HCT116 (cell line): ENCODE measurements around the gene ZNF552. TPM values are rescaled to one million over a fixed set of nuclear protein-coding genes. Genes with fewer than 3 reads are reported as not detected.

Experiments used
- ATAC-seq: fragments of 200-7000 bp; cut with Tn5 transposase; 2 replicates; pipeline ENCODE4 v1.9.1; 2020; ENCODE audit warnings: mild to moderate bottlenecking, moderate library complexity
- BruUV-seq: library from RNA; stranded (reverse); fragments of 400-500 nt; replicated peaks from 2 replicates; lab custom pipeline; 2021; lab: Mats Ljungman, UMichigan
- CTCF ChIA-PET: fragments of 300-600 bp; sonication (Branson Sonifier 250); formaldehyde crosslinking; loops from one replicate; lab custom pipeline; 2021; ENCODE audit warnings: antibody characterized with exemption; lab: Charles Lee
- POLR2A ChIA-PET: fragments of 300-600, 350-600 bp; sonication (Branson Sonifier 250); formaldehyde crosslinking; loops from one replicate; lab custom pipeline; 2021; ENCODE audit warnings: antibody characterized with exemption; lab: Charles Lee
- RAD21 ChIA-PET, 2 experiments: fragments of 300-600 bp; sonication (Branson Sonifier 250); formaldehyde crosslinking; loops; one replicate each; lab custom pipeline; 2023; ENCODE audit warnings: low total read pairs in 2 of 2; ENCODE audit not compliant: uncharacterized antibody in 2 of 2, unreplicated experiment in 2 of 2, low non-redundant PET in 1 of 2; lab: Charles Lee
- DNase-seq: peaks from one replicate; pipeline ENCODE4 v3.0.0-alpha.2; 2010; ENCODE audit warnings: low read depth, low spot score
- H2AFZ ChIP-seq: fragments of 200-600 bp; shearing (Covaris generic), sonication (generic); 2 replicates; pipeline ENCODE4 v1.6.1; 2017; ENCODE audit warnings: low read depth, mixed run types, mixed read lengths, antibody characterized with exemption, low read length; ENCODE audit not compliant: poor library complexity, severe bottlenecking
- H3K27ac ChIP-seq: 2 replicates; pipeline ENCODE4 v1.5.1; 2012; ENCODE audit warnings: low read depth, low read length
- H3K27me3 ChIP-seq: fragments of 200-600 bp; sonication (generic); 2 replicates; pipeline ENCODE4 v1.6.1; 2016; ENCODE audit warnings: mixed run types, low read length, mixed read lengths; ENCODE audit not compliant: insufficient read depth
- H3K36me3 ChIP-seq, 2 experiments: fragments of 200-500 bp in 1 of 2; fragments of 200-600 bp in 1 of 2; sonication (Bioruptor generic) in 1 of 2; sonication (generic) in 1 of 2; 2 replicates each; pipeline versions ENCODE4 v1.5.1 to v1.6.1; 2014 to 2016; ENCODE audit warnings: low read length in 2 of 2, inconsistent platforms in 1 of 2, mixed read lengths in 1 of 2, mixed run types in 1 of 2; ENCODE audit not compliant: insufficient read depth in 2 of 2, control insufficient read depth in 1 of 2
- H3K4me1 ChIP-seq, 2 experiments: fragments of 200-600 bp in 1 of 2; sonication (generic) in 1 of 2; 2 replicates each; pipeline versions ENCODE4 v1.5.1 to v1.6.1; 2012 to 2017; ENCODE audit warnings: low read length in 2 of 2, inconsistent platforms in 1 of 2, mild to moderate bottlenecking in 1 of 2, mixed read lengths in 1 of 2, mixed run types in 1 of 2, moderate library complexity in 1 of 2; ENCODE audit not compliant: insufficient read depth in 2 of 2, control insufficient read depth in 1 of 2
- H3K4me2 ChIP-seq: fragments of 200-600 bp; sonication (generic); 2 replicates; pipeline ENCODE4 v1.6.1; 2017; ENCODE audit warnings: mixed run types, low read length, mixed read lengths
- H3K4me3 ChIP-seq, 2 experiments: fragments of 200-600 bp in 1 of 2; sonication (generic) in 1 of 2; replicated peaks in 1 of 2; 2 replicates each; pipeline ENCODE4 v1.5.1; 2011 to 2016; ENCODE audit warnings: low read length in 2 of 2, control low read depth in 1 of 2, low read depth in 1 of 2, mild to moderate bottlenecking in 1 of 2, mixed read lengths in 1 of 2, mixed run types in 1 of 2
- H3K79me2 ChIP-seq: fragments of 200-600 bp; sonication (generic); 2 replicates; pipeline ENCODE4 v1.6.1; 2017; ENCODE audit warnings: mild to moderate bottlenecking, mixed run types, low read length, moderate library complexity, mixed read lengths; ENCODE audit not compliant: insufficient read depth
- H3K9ac ChIP-seq: fragments of 200-600 bp; sonication (generic); 2 replicates; pipeline ENCODE4 v1.6.1; 2016; ENCODE audit warnings: low read length, mixed read lengths
- H3K9me2 ChIP-seq: fragments of 200-600 bp; sonication (generic), shearing (Covaris generic); 2 replicates; pipeline ENCODE4 v1.6.1; 2017; ENCODE audit warnings: mixed run types, mild to moderate bottlenecking, moderate library complexity; ENCODE audit not compliant: insufficient read depth
- H3K9me3 ChIP-seq, 2 experiments: fragments of 200-500 bp in 1 of 2; fragments of 200-600 bp in 1 of 2; sonication (Bioruptor generic) in 1 of 2; sonication (generic) in 1 of 2; 2 replicates each; pipeline ENCODE4 v1.6.1; 2014 to 2017; ENCODE audit warnings: low read length in 2 of 2, mixed read lengths in 2 of 2, inconsistent platforms in 1 of 2, low read depth in 1 of 2, mild to moderate bottlenecking in 1 of 2, mixed run types in 1 of 2, moderate library complexity in 1 of 2; ENCODE audit not compliant: control insufficient read depth in 1 of 2, insufficient read depth in 1 of 2
- H4K20me1 ChIP-seq: fragments of 200-600 bp; sonication (generic), shearing (Covaris generic); 2 replicates; pipeline ENCODE4 v1.6.1; 2017; ENCODE audit warnings: mixed run types, mild to moderate bottlenecking, moderate library complexity; ENCODE audit not compliant: insufficient read depth
- CBX3 ChIP-seq: IDR thresholded peaks from 2 replicates; pipeline ENCODE4 v1.6.1; 2012; ENCODE audit warnings: low read depth
- CEBPB ChIP-seq: IDR thresholded peaks from 2 replicates; pipeline ENCODE4 v1.6.1; 2012; ENCODE audit warnings: low read depth
- EGR1 ChIP-seq: IDR thresholded peaks from 2 replicates; pipeline ENCODE4 v1.6.1; 2012; ENCODE audit warnings: low read depth
- ELF1 ChIP-seq: IDR thresholded peaks from 2 replicates; pipeline ENCODE4 v1.6.1; 2012; ENCODE audit warnings: low read depth, borderline replicate concordance
- EZH2 ChIP-seq: fragments of 200-600 bp; sonication (generic); IDR thresholded peaks from 2 replicates; pipeline ENCODE4 v1.6.1; 2017; ENCODE audit warnings: antibody characterized with exemption, mixed run types
- EZH2phosphoT487 ChIP-seq: fragments of 200-600 bp; IDR thresholded peaks from 2 replicates; pipeline ENCODE4 v1.6.1; 2018; ENCODE audit warnings: antibody characterized with exemption, borderline replicate concordance
- FOSL1 ChIP-seq: IDR thresholded peaks from 2 replicates; pipeline ENCODE4 v1.6.1; 2012; ENCODE audit warnings: low read depth
- JUND ChIP-seq: IDR thresholded peaks from 2 replicates; pipeline ENCODE4 v1.6.1; 2012
- POLR2A ChIP-seq: IDR thresholded peaks from 2 replicates; pipeline ENCODE4 v1.7.0; 2011; ENCODE audit warnings: borderline replicate concordance; ENCODE audit not compliant: insufficient read depth, insufficient read length; ENCODE audit errors: extremely low read depth
- SP1 ChIP-seq: IDR thresholded peaks from 2 replicates; pipeline ENCODE4 v1.6.1; 2012; ENCODE audit warnings: low read depth
- SRF ChIP-seq: IDR thresholded peaks from 2 replicates; pipeline ENCODE4 v1.6.1; 2012; ENCODE audit warnings: low read depth
- TCF7L2 ChIP-seq: IDR thresholded peaks from 2 replicates; pipeline ENCODE4 v1.7.0; 2011; ENCODE audit warnings: borderline replicate concordance, inconsistent platforms; ENCODE audit not compliant: insufficient read depth, insufficient read length; ENCODE audit errors: extremely low read depth
- YY1 ChIP-seq: IDR thresholded peaks from 2 replicates; pipeline ENCODE4 v1.6.1; 2011; ENCODE audit warnings: low read length, low read depth, moderate library complexity, mild to moderate bottlenecking; ENCODE audit not compliant: insufficient replicate concordance; ENCODE audit errors: extremely low read depth
- ZFX ChIP-seq: fragments of 450-650 bp; IDR thresholded peaks from 2 replicates; pipeline ENCODE4 v1.6.1; 2017
- ZNF274 ChIP-seq: fragments of 200-500 bp; sonication (Bioruptor generic); IDR thresholded peaks from 2 replicates; pipeline ENCODE4 v1.6.1; 2014; ENCODE audit warnings: mild to moderate bottlenecking, low read depth, low read length, inconsistent platforms
- intact Hi-C: fragments of 100-400 bp; cut with micrococcal nuclease; formaldehyde crosslinking; loops from 2 replicates; pipeline ENCODE4 v1.10.0; 2022
- total RNA-seq: library from RNA; stranded (reverse); gene quantifications from one replicate; pipeline ENCODE4 v1.2.1, GENCODE V29; 2021; ENCODE audit not compliant: unreplicated experiment
- TF ChIP-seq, protein P1 (sequence below): IDR thresholded peaks from 2 replicates; pipeline ENCODE4 v1.6.1; 2012
- TF ChIP-seq, protein P2 (sequence below), 3 experiments: fragments of 200-600 bp in 1 of 3; sonication (generic) in 1 of 3; IDR thresholded peaks in 2 of 3; conservative IDR thresholded peaks in 1 of 3; 2 replicates each; pipeline ENCODE4 v1.5.1; 2012 to 2017; ENCODE audit warnings: low read depth in 2 of 3, low read length in 2 of 3, antibody characterized with exemption in 1 of 3, borderline replicate concordance in 1 of 3, control low read depth in 1 of 3, mild to moderate bottlenecking in 1 of 3, mixed read lengths in 1 of 3, mixed run types in 1 of 3, moderate library complexity in 1 of 3; ENCODE audit not compliant: insufficient read depth in 1 of 3

ZNF552 gene
- total RNA-seq, 1 experiment from 2014 or later = 7.1 TPM

DNA sequence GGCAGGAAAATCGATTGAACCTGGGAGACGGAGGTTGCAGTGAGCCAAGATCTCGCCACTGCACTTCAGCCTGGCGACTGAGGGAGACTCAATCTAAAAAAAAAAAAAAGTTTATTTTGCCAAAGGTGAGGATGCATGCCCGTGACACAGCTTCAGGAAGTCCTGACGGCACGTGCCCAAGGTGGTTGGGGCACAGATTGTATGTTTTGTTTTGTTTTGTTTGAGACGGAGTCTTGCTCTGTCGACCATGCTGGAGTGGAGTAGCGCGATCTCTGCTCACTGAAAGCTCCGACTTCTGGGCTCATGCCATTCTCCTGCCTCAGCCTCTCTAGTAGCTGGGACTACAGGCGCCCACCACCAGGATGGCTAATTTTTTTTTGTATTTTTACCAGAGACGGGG, 3.3 kb upstream of the ZNF552 start:
- ATAC-seq = no peak
- TF ChIP-seq ZFX (no peak), JUND (no peak), EGR1 (no peak), SRF (no peak), POLR2A (no peak), CEBPB (no peak)
- TF ChIP-seq, protein P1, sequence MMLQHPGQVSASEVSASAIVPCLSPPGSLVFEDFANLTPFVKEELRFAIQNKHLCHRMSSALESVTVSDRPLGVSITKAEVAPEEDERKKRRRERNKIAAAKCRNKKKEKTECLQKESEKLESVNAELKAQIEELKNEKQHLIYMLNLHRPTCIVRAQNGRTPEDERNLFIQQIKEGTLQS = no peak
- Histone ChIP-seq H3K4me3 (no peak overlapping the region), H3K79me2 (peaks cover 53% of the 10 kb centered on the region), H3K27ac (no peak overlapping the region), H3K4me2 (no peak overlapping the region), H2AFZ (no peak overlapping the region), H3K4me1 (peaks cover 0 to 25% of the 10 kb centered on the region in 2 experiments; a peak in 3 of 4 replicates), H3K9me3 (no peaks in the 10 kb centered on the region), H3K27me3 (no peaks in the 10 kb centered on the region), H3K36me3 (peaks cover 0 to 5% of the 10 kb centered on the region in 2 experiments; a peak in 2 of 4 replicates), H3K9me2 (no peaks in the 10 kb centered on the region), H3K9ac (no peak overlapping the region), H4K20me1 (no peaks in the 10 kb centered on the region)
- ChIA-PET POLR2A (no interaction called here), RAD21 (no interaction called here), CTCF (no interaction called here)
- no peak for DNase-seq
- intact Hi-C loops = loop anchor here (5.0 kb wide), 1 partner anchor 136 kb away; the partner anchor contains the start of gene ZNF551
- BruUV-seq = no TSS peak

DNA sequence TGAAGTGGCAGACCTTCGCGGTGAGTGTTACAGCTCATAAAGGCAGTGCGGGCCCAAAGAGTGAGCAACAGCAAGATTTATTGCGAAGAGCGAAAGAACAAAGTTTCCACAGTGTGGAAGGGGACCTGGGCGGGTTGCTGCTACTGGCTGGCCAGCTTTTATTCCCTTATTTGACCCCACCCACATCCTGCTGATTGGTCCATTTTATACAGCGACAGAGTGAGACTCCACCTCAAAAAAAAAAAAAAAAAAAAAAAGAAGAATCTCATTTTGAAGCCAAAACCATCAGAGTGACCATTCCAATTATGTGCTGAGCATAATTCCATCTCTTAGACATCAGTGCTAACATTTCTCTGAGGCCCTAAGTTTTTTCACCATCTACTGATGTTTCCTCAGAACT, 1.9 kb upstream of the ZNF552 start:
- Histone ChIP-seq H2AFZ (no peak overlapping the region), H3K9me3 (no peaks in the 10 kb centered on the region), H3K27me3 (no peaks in the 10 kb centered on the region), H3K9ac (no peak overlapping the region), H3K79me2 (peaks cover 48% of the 10 kb centered on the region), H3K4me2 (no peak overlapping the region), H3K36me3 (peaks cover 0 to 7% of the 10 kb centered on the region in 2 experiments; a peak in 2 of 4 replicates)
- no peak for ATAC-seq
- CTCF ChIA-PET = no interaction called here
- TF ChIP-seq CBX3 (no peak), ELF1 (no peak), ZNF274 (no peak), ZFX (no peak), SP1 (no peak), TCF7L2 (no peak), FOSL1 (no peak), EGR1 (no peak), EZH2phosphoT487 (no peak), EZH2 (no peak), YY1 (no peak), SRF (no peak), JUND (no peak)
- TF ChIP-seq, protein P2, sequence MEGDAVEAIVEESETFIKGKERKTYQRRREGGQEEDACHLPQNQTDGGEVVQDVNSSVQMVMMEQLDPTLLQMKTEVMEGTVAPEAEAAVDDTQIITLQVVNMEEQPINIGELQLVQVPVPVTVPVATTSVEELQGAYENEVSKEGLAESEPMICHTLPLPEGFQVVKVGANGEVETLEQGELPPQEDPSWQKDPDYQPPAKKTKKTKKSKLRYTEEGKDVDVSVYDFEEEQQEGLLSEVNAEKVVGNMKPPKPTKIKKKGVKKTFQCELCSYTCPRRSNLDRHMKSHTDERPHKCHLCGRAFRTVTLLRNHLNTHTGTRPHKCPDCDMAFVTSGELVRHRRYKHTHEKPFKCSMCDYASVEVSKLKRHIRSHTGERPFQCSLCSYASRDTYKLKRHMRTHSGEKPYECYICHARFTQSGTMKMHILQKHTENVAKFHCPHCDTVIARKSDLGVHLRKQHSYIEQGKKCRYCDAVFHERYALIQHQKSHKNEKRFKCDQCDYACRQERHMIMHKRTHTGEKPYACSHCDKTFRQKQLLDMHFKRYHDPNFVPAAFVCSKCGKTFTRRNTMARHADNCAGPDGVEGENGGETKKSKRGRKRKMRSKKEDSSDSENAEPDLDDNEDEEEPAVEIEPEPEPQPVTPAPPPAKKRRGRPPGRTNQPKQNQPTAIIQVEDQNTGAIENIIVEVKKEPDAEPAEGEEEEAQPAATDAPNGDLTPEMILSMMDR (IDR thresholded peaks at IDR 0.05 in 2 of 3, conservative IDR thresholded peaks at IDR 0.05 in 1 of 3; ENCODE audit: borderline replicate concordance in 1 of 3, insufficient read depth in 1 of 3, low read depth in 2 of 3, low read length in 2 of 3) = no peak
- TF ChIP-seq, all 23 proteins: peak for 0
- DNase-seq = no peak
- RAD21 ChIA-PET = no interaction called here
- POLR2A ChIA-PET = no interaction called here
- Histone ChIP-seq H3K4me3 (no peak overlapping the region), H3K4me1 (peaks cover 0 to 25% of the 10 kb centered on the region in 2 experiments; a peak in 3 of 4 replicates), H3K9me2 (no peaks in the 10 kb centered on the region), H3K27ac (no peak overlapping the region), H4K20me1 (no peaks in the 10 kb centered on the region)
- BruUV-seq = no TSS peak
- intact Hi-C loops = loop anchor here (5.0 kb wide), 1 partner anchor 134 kb away; the partner anchor contains the start of gene ZNF551
